CD4-positive, alpha-beta T cell treated with Interleukin-12 subunit alpha and Interleukin-12 subunit beta, for 1 hour (primary cell): Measurements from ENCODE around the gene TRPM4.
A peak's percentile ranks its signal among the peaks of the same experiment; 100 is the strongest.
"Not testable (repeated sequence)": the region's sequence is repeated elsewhere in the genome, so short reads cannot be mapped to it uniquely, and the experiment has no call there.

ENCODE experiments used
- DNase-seq: peaks from one replicate; pipeline ENCODE4 v3.0.0-alpha.2; 2020

Gene TRPM4

GRCh38 chr19:49193822-49194394, 36.3 kb downstream of the TRPM4 start:
- no peak for DNase-seq

- no peak for DNase-seq
Measured at GRCh38 chr19:49194408-49194807, 36.8 kb downstream of the TRPM4 start.

GRCh38 chr19:49196527-49197240, 39.1 kb downstream of the TRPM4 start:
- DNase-seq: no peak

GRCh38 chr19:49200238-49200862, 42.8 kb downstream of the TRPM4 start:
- DNase-seq: no peak

GRCh38 chr19:49201042-49201441, 43.5 kb downstream of the TRPM4 start:
- no peak for DNase-seq

GRCh38 chr19:49205114-49205513, 47.5 kb downstream of the TRPM4 start:
- no peak for DNase-seq

GRCh38 chr19:49209502-49209901, 51.9 kb downstream of the TRPM4 start:
- not testable (repeated sequence) for DNase-seq

GRCh38 chr19:49210108-49210900, 52.7 kb downstream of the TRPM4 start:
- peak; percentile 44 for DNase-seq

- no peak for DNase-seq
Measured at GRCh38 chr19:49210901-49211451, 53.4 kb downstream of the TRPM4 start.

- no peak for DNase-seq
Measured at GRCh38 chr19:49212016-49212701, 54.6 kb downstream of the TRPM4 start.

GRCh38 chr19:49213791-49214190, 56.2 kb downstream of the TRPM4 start:
- no peak for DNase-seq

GRCh38 chr19:49214701-49215100, 57.1 kb downstream of the TRPM4 start:
- DNase-seq: no peak

GRCh38 chr19:49216071-49216470, 58.5 kb downstream of the TRPM4 start:
- no peak for DNase-seq

GRCh38 chr19:49217382-49217781, 59.8 kb downstream of the TRPM4 start:
- no peak for DNase-seq

- DNase-seq: no peak
Measured at GRCh38 chr19:49222011-49222410, 64.4 kb downstream of the TRPM4 start.

GRCh38 chr19:49222528-49222927, 64.9 kb downstream of the TRPM4 start:
- DNase-seq: no peak

GRCh38 chr19:49223472-49223871, 65.9 kb downstream of the TRPM4 start:
- DNase-seq: no peak

GRCh38 chr19:49224441-49224840, 66.8 kb downstream of the TRPM4 start:
- not testable (repeated sequence) for DNase-seq

GRCh38 chr19:49224879-49225278, 67.3 kb downstream of the TRPM4 start:
- DNase-seq: peak; percentile 10

- DNase-seq: no peak
Measured at GRCh38 chr19:49229416-49229815, 71.8 kb downstream of the TRPM4 start.

- peak; percentile 30 for DNase-seq
Measured at GRCh38 chr19:49231389-49231788, 73.8 kb downstream of the TRPM4 start.

- DNase-seq: peak; percentile 2
Measured at GRCh38 chr19:49231804-49232203, 74.2 kb downstream of the TRPM4 start.

GRCh38 chr19:49233163-49233562, 75.6 kb downstream of the TRPM4 start:
- DNase-seq: no peak
